Measurements from ENCODE around the gene CAMTA1. TPM values are rescaled to one million over a fixed set of nuclear protein-coding genes. Genes with fewer than 3 reads are reported as not detected.

The CAMTA1 gene
- total RNA-seq, 1 experiment from 2014 or later, result 60.0 TPM

DNA sequence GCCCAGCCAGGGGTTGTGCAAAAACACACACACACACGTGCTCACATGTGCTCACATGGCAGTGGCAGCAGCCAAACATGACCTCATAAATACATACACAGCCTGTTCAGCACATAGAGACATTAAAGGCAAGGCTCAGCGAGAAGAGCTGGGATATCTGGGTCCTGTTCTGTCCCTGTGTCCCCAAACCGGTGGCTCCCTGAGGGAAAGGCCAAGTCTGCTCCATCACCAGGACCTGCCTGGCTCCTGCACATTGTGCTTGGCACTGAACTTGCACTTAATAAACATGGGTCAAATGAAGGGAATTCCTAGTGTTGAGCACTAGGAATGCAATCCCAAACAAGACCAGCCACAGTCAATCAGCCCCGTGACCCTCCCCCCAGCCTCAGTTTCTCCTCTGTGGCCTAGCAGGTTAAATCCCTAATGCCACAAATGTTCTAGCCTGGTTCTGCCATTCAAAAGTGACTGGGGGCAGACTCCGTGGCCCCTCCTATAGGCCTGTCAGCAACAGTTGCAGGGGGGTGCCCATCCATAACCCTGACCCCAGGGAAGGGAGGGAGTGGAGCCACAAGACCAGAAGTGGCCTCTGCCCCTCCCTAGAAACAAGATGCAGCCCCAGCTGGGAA, 825.0 kb downstream of the CAMTA1 start:
- no TSS peak for BruUV-seq (replicated peaks)
- Mint-ChIP-seq H3K9me3 (ENCODE audit: unreplicated experiment) (peaks cover 11% of the 10 kb centered on the region), H3K27ac (ENCODE audit: unreplicated experiment) (no peak overlapping the region), H3K4me1 (ENCODE audit: low read depth, unreplicated experiment) (no peaks in the 10 kb centered on the region), H3K4me3 (ENCODE audit: unreplicated experiment) (no peak overlapping the region), H3K36me3 (ENCODE audit: insufficient read depth, unreplicated experiment) (no peaks in the 10 kb centered on the region), H3K27me3 (ENCODE audit: insufficient read depth, unreplicated experiment) (peaks cover 25% of the 10 kb centered on the region)
- CTCF ChIA-PET, result no interaction called here
- no peaks in the 10 kb centered on the region for H3K9me3 ChIP-seq
- no peaks in the 10 kb centered on the region for H3K36me3 ChIP-seq (ENCODE audit: control insufficient read depth, insufficient read depth, low read length)
- POLR2A ChIA-PET, result no interaction called here
- H3K4me3 ChIP-seq (ENCODE audit: low read depth, low read length), result no peak overlapping the region
- DNase-seq, result no peak
- intact Hi-C loops (cut with micrococcal nuclease; ENCODE audit: unreplicated experiment), result no loop called here
- no peaks in the 10 kb centered on the region for H3K4me1 ChIP-seq
- no peaks in the 10 kb centered on the region; the same call in 1 of the 2 replicates for H3K27me3 ChIP-seq (replicated peaks; ENCODE audit: control insufficient read depth, insufficient read depth, low read length)
- TF ChIP-seq, protein P1, sequence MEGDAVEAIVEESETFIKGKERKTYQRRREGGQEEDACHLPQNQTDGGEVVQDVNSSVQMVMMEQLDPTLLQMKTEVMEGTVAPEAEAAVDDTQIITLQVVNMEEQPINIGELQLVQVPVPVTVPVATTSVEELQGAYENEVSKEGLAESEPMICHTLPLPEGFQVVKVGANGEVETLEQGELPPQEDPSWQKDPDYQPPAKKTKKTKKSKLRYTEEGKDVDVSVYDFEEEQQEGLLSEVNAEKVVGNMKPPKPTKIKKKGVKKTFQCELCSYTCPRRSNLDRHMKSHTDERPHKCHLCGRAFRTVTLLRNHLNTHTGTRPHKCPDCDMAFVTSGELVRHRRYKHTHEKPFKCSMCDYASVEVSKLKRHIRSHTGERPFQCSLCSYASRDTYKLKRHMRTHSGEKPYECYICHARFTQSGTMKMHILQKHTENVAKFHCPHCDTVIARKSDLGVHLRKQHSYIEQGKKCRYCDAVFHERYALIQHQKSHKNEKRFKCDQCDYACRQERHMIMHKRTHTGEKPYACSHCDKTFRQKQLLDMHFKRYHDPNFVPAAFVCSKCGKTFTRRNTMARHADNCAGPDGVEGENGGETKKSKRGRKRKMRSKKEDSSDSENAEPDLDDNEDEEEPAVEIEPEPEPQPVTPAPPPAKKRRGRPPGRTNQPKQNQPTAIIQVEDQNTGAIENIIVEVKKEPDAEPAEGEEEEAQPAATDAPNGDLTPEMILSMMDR (IDR thresholded peaks at IDR 0.05; ENCODE audit: insufficient read depth in 1 of 2, low read depth in 1 of 2, low read length in 1 of 2, severe bottlenecking in 1 of 2, unreplicated experiment in 1 of 2), result no peak

GRCh38 chr1:7610936-7611335, 825.7 kb downstream of the CAMTA1 start:
- no peak for DNase-seq
- no TSS peak for BruUV-seq (replicated peaks)
- intact Hi-C loops (cut with micrococcal nuclease; ENCODE audit: unreplicated experiment), result no loop called here
- Mint-ChIP-seq H3K27ac (ENCODE audit: unreplicated experiment) (no peak overlapping the region), H3K4me3 (ENCODE audit: unreplicated experiment) (no peak overlapping the region), H3K4me1 (ENCODE audit: low read depth, unreplicated experiment) (no peaks in the 10 kb centered on the region), H3K27me3 (ENCODE audit: insufficient read depth, unreplicated experiment) (peaks cover 22% of the 10 kb centered on the region), H3K9me3 (ENCODE audit: unreplicated experiment) (peaks cover 11% of the 10 kb centered on the region), H3K36me3 (ENCODE audit: insufficient read depth, unreplicated experiment) (no peaks in the 10 kb centered on the region)
- Histone ChIP-seq H3K4me3 (ENCODE audit: low read depth, low read length) (no peak overlapping the region), H3K4me1 (no peaks in the 10 kb centered on the region), H3K9me3 (no peaks in the 10 kb centered on the region), H3K36me3 (ENCODE audit: control insufficient read depth, insufficient read depth, low read length) (no peaks in the 10 kb centered on the region), H3K27me3 (replicated peaks; ENCODE audit: control insufficient read depth, insufficient read depth, low read length) (no peaks in the 10 kb centered on the region; the same call in 1 of the 2 replicates)
- ChIA-PET POLR2A (no interaction called here), CTCF (no interaction called here)
- TF ChIP-seq, protein P1 (IDR thresholded peaks at IDR 0.05; ENCODE audit: insufficient read depth in 1 of 2, low read depth in 1 of 2, low read length in 1 of 2, severe bottlenecking in 1 of 2, unreplicated experiment in 1 of 2), result no peak

DNA sequence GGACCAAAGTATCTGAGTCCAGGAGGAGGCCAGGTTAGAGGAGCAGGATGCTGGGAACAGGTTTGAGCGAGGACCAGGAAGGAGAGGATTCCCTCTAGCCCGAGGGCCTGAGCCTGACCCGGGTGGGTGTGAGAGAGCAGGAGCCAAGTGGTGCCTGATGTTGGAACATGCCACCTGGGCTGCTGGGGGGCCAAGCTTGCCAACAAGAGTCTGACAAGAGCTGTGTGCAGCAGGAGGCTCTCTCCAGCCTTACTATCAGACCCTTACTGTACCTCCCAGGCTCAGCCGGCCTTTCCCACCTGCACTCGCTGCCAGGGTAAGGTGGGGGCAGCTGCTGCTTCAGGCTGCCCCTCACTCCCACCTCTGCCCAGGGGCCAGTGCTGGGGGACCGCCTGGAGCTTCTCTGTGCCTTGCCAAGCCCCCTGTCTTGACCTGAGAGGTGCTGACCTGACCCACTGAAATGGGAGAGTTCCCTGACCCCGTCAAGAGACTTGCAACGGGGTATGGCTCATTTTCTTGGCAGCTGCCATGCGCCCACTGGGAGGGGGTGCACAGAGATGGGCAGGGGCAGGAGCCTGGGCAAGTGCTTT, 826.3 kb downstream of the CAMTA1 start:
- Mint-ChIP-seq H3K4me1 (ENCODE audit: low read depth, unreplicated experiment) (no peaks in the 10 kb centered on the region), H3K9me3 (ENCODE audit: unreplicated experiment) (peaks cover 11% of the 10 kb centered on the region), H3K27me3 (ENCODE audit: insufficient read depth, unreplicated experiment) (peaks cover 25% of the 10 kb centered on the region), H3K36me3 (ENCODE audit: insufficient read depth, unreplicated experiment) (no peaks in the 10 kb centered on the region), H3K27ac (ENCODE audit: unreplicated experiment) (no peak overlapping the region), H3K4me3 (ENCODE audit: unreplicated experiment) (no peak overlapping the region)
- CTCF ChIA-PET, result no interaction called here
- Histone ChIP-seq H3K36me3 (ENCODE audit: control insufficient read depth, insufficient read depth, low read length) (no peaks in the 10 kb centered on the region), H3K27me3 (replicated peaks; ENCODE audit: control insufficient read depth, insufficient read depth, low read length) (no peaks in the 10 kb centered on the region; the same call in 1 of the 2 replicates), H3K4me1 (no peaks in the 10 kb centered on the region), H3K9me3 (no peaks in the 10 kb centered on the region), H3K4me3 (ENCODE audit: low read depth, low read length) (no peak overlapping the region)
- TF ChIP-seq, protein P1 (IDR thresholded peaks at IDR 0.05; ENCODE audit: insufficient read depth in 1 of 2, low read depth in 1 of 2, low read length in 1 of 2, severe bottlenecking in 1 of 2, unreplicated experiment in 1 of 2), result no peak
- POLR2A ChIA-PET, result no interaction called here
- BruUV-seq (replicated peaks), result no TSS peak
- intact Hi-C loops (cut with micrococcal nuclease; ENCODE audit: unreplicated experiment), result no loop called here
- DNase-seq, result no peak
